GM23338 (cell line): ENCODE measurements around the gene CNRIP1.

Source experiments
- CTCF ChIP-seq, 2 experiments: fragments of 200-600 bp in 1 of 2; sonication (generic) in 1 of 2; conservative IDR thresholded peaks; 2 replicates each; pipeline versions ENCODE4 v1.5.1 to v1.6.1; 2016 to 2017; ENCODE audit warnings: antibody characterized with exemption in 2 of 2, low read depth in 2 of 2, mild to moderate bottlenecking in 2 of 2, moderate library complexity in 1 of 2
- EZH2 ChIP-seq: fragments of 200-600 bp; sonication (generic); IDR thresholded peaks from one replicate; pipeline ENCODE4 v1.8.0; 2017; ENCODE audit warnings: antibody characterized with exemption, mild to moderate bottlenecking, low read depth; ENCODE audit not compliant: unreplicated experiment
- EZH2phosphoT487 ChIP-seq: fragments of 200-600 bp; sonication (generic); IDR thresholded peaks from one replicate; pipeline ENCODE4 v1.8.1; 2018; ENCODE audit warnings: antibody characterized with exemption; ENCODE audit not compliant: unreplicated experiment
- NANOG ChIP-seq: IDR thresholded peaks from 2 replicates; pipeline ENCODE4 v1.6.1; 2016; ENCODE audit warnings: antibody characterized with exemption, borderline replicate concordance
- POLR2AphosphoS5 ChIP-seq: IDR thresholded peaks from 2 replicates; pipeline ENCODE4 v1.6.1; 2016; ENCODE audit warnings: antibody characterized with exemption, low read depth
- REST ChIP-seq: IDR thresholded peaks from one replicate; pipeline ENCODE4 v1.6.1; 2018; ENCODE audit warnings: antibody characterized with exemption; ENCODE audit not compliant: unreplicated experiment
- ZNF114 ChIP-seq: fragments of 250-450 bp; sonication (Bioruptor Pico); IDR thresholded peaks from 2 replicates; pipeline ENCODE4 v1.5.0; 2020; ENCODE audit warnings: mild to moderate bottlenecking, moderate library complexity

GRCh38 chr2:68341062-68341329, 21.2 kb upstream of the CNRIP1 start:
- no peak for TF ChIP-seq CTCF (conservative IDR thresholded peaks at IDR 0.05; ENCODE audit: low read depth in 2 of 2)
- no peak for TF ChIP-seq REST
- TF ChIP-seq NANOG, result no peak
- TF ChIP-seq POLR2AphosphoS5, result no peak
- TF ChIP-seq EZH2phosphoT487, result no peak
- TF ChIP-seq ZNF114, result no peak
- TF ChIP-seq EZH2, result no peak
